ENCODE results near the gene TUBA4B. TPM values are rescaled to one million over a fixed set of nuclear protein-coding genes. Genes with fewer than 3 reads are reported as not detected.
A peak's percentile ranks its signal among the peaks of the same experiment; 100 is the strongest.
"Not testable (repeated sequence)": the region's sequence is repeated elsewhere in the genome, so short reads cannot be mapped to it uniquely, and the experiment has no call there.

TUBA4B gene
- total and polyA plus RNA-seq, 2 experiments from 2014 or later: not detected

DNA sequence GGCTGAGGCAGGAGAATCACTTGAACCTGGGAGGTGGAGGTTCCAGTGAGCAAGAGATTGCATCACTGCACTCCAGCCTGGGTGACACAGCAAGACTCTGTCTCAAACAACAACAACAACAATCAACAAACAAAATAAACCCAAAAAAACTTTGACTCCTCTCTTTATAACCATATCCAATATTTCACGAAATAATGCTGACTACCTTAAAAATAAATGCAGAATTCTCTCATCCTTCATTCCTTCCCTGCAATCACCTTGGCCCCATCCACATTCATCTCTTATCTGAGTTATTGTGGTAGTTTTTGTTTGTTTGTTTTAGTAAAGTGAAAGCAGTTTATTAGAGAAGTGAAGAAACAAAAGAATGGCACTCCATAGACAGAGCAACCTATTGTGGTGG lies 53.0 kb downstream of the TUBA4B start:
- 55 to 83% methylated on average over 1 of the region's 1 CpG for WGBS, 2 experiments (ENCODE audit: low coverage in 1 of 2, low lambda C conversion rate in 2 of 2, missing lambda C conversion rate in 2 of 2)
- H3F3A ChIP-seq (ENCODE audit: insufficient read depth): no peaks in the 10 kb centered on the region
- H3K4me1 ChIP-seq (ENCODE audit: insufficient read depth): no peaks in the 10 kb centered on the region; the same call in none of the 2 replicates
- in situ Hi-C loops (cut with MboI): loop anchor here (10.0 kb wide), 1 partner anchor 141 kb away; the partner anchor contains the start of gene NHEJ1
- no peak overlapping the region for H2AFZ ChIP-seq
- no peak overlapping the region for H3K4me3 ChIP-seq
- H3K9ac ChIP-seq: no peak overlapping the region
- H3K9me2 ChIP-seq (ENCODE audit: insufficient read depth): no peaks in the 10 kb centered on the region
- H3K36me3 ChIP-seq (ENCODE audit: low read depth): no peaks in the 10 kb centered on the region
- H3K79me2 ChIP-seq (ENCODE audit: insufficient read depth): no peaks in the 10 kb centered on the region
- no peak for DNase-seq
- H3K9me3 ChIP-seq (ENCODE audit: low read depth): no peaks in the 10 kb centered on the region
- no peaks in the 10 kb centered on the region for H4K20me1 ChIP-seq (ENCODE audit: insufficient read depth)
- TF ChIP-seq EZH2phosphoT487 (IDR thresholded peaks at IDR 0.05; ENCODE audit: insufficient read depth, low read depth) (no peak), EZH2 (IDR thresholded peaks at IDR 0.05; ENCODE audit: insufficient read depth, poor library complexity, severe bottlenecking) (no peak)
- no peak overlapping the region for H3K27ac ChIP-seq
- H3K27me3 ChIP-seq (replicated peaks; ENCODE audit: insufficient read depth): 0 out of 2 replicates have a peak, but pooled peaks cover 3% of the 10 kb centered on the region
- no peak overlapping the region for H3K4me2 ChIP-seq (ENCODE audit: unreplicated experiment)

DNA sequence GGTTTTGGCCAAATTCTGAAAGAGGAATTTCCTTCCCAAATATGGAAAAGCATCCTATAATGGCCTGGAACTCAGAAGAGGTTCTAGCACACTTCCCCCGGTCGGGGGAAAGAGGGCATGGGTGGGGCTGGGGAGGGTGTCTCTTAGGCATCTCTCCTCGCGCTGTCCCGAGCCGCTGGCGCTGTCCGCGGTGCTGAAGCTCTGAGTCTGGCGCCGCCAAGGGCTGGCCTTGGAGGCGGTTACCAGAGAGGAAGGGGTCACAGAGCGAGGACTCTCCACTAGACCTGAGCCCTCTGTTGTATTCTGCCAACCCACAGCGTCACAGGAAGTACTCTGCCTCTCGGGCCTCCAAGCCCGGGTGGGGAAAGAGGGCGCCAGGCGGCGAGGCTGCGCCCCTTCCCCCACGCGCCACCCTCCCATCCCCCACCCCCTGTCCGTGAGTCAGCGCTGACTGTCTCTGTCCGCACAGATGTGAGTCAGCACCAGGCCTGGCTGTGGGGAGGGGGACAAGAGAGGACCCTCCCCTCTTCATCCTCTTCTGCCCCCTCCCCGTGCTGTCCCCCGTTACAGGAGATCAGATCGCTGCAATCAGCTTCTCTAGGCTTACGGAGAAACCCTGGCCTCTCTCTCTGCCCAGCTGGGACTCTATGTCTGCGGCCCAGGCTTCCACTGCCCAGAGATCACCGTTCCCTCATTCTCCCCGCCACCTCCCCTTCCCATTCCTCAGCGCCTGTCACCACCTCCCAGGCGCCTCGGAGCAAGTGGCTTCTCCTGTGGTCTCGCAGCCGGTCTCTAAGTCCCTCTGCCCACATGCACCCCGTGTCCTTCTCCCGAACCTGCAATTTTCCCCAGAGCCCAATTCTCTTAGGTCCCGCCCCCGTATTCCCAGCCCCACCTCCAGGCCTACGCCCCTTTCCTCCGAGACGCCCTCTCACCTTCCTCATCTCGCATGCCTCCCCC lies 55.4 kb downstream of the TUBA4B start:
- H3K27ac ChIP-seq: peak overlapping the region; percentile 30; the same call in 1 of the 2 replicates
- peak overlapping the region; percentile 63 for H3K4me3 ChIP-seq
- no peaks in the 10 kb centered on the region for H3K9me3 ChIP-seq (ENCODE audit: low read depth)
- H2AFZ ChIP-seq: 0 out of 2 replicates have a peak overlapping the region, but pooled peaks have one; percentile 14
- 1 to 2% methylated on average over 22 to 43 of the region's 45 CpGs for WGBS, 2 experiments (ENCODE audit: low coverage in 1 of 2, low lambda C conversion rate in 2 of 2, missing lambda C conversion rate in 2 of 2)
- H3F3A ChIP-seq (ENCODE audit: insufficient read depth): no peaks in the 10 kb centered on the region
- in situ Hi-C loops (cut with MboI): loop anchor here (10.0 kb wide), 1 partner anchor 144 kb away; the partner anchor contains the start of gene NHEJ1
- no peaks in the 10 kb centered on the region for H3K9me2 ChIP-seq (ENCODE audit: insufficient read depth)
- no peaks in the 10 kb centered on the region for H4K20me1 ChIP-seq (ENCODE audit: insufficient read depth)
- peak; percentile 82 for DNase-seq
- H3K79me2 ChIP-seq (ENCODE audit: insufficient read depth): no peaks in the 10 kb centered on the region
- 0 out of 2 replicates have a peak overlapping the region, but pooled peaks have one; percentile 4 for H3K9ac ChIP-seq
- 0 out of 2 replicates have a peak, but pooled peaks cover 3% of the 10 kb centered on the region for H3K27me3 ChIP-seq (replicated peaks; ENCODE audit: insufficient read depth)
- no peaks in the 10 kb centered on the region; the same call in none of the 2 replicates for H3K4me1 ChIP-seq (ENCODE audit: insufficient read depth)
- H3K36me3 ChIP-seq (ENCODE audit: low read depth): no peaks in the 10 kb centered on the region
- H3K4me2 ChIP-seq (ENCODE audit: unreplicated experiment): peak overlapping the region; percentile 67
- TF ChIP-seq EZH2phosphoT487 (IDR thresholded peaks at IDR 0.05; ENCODE audit: insufficient read depth, low read depth) (no peak), EZH2 (IDR thresholded peaks at IDR 0.05; ENCODE audit: insufficient read depth, poor library complexity, severe bottlenecking) (peak; percentile 13)

DNA sequence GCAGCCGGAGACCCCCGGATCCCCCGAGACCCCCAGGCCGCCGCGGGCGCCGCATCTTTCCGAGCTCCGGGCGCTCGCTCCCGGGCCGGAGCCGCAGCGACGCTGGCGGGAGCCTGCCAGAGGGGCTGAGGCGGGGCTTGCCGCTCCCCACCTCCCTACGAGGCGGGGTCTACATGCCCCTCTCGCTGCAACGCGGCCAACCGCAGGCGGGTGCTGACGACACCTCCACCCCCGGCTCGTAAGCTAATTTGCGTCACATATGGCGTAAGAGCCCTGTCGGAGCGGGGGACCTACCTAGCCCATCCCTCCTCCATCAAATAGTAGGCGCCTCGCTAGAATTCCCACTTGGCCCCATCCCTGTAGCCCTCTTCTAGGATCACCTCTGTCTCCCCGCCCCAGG lies 56.2 kb downstream of the TUBA4B start, which contains the start of gene PTPRN:
PTPRN (minus strand) TSS at position 124 of the 400 bp plus-strand sequence; CDS start at position 55, 69 bp downstream.
- H3K9me2 ChIP-seq (ENCODE audit: insufficient read depth): no peaks in the 10 kb centered on the region
- H2AFZ ChIP-seq: 0 out of 2 replicates have a peak within 1 kb of the TSS, but pooled peaks have one; percentile 14
- peak within 1 kb of the TSS; percentile 67 for H3K4me2 ChIP-seq (ENCODE audit: unreplicated experiment)
- WGBS, 2 experiments (ENCODE audit: low coverage in 1 of 2, low lambda C conversion rate in 2 of 2, missing lambda C conversion rate in 2 of 2): 3 to 4% methylated on average over 31 to 34 of the region's 37 CpGs
- TF ChIP-seq EZH2phosphoT487 (IDR thresholded peaks at IDR 0.05; ENCODE audit: insufficient read depth, low read depth): no peak
- no peak for TF ChIP-seq EZH2 (IDR thresholded peaks at IDR 0.05; ENCODE audit: insufficient read depth, poor library complexity, severe bottlenecking)
- in situ Hi-C loops (cut with MboI): loop anchor here (10.0 kb wide), 1 partner anchor 144 kb away; the partner anchor contains the start of gene NHEJ1
- 0 out of 2 replicates have a peak, but pooled peaks cover 3% of the 10 kb centered on the region for H3K27me3 ChIP-seq (replicated peaks; ENCODE audit: insufficient read depth)
- no peaks in the 10 kb centered on the region for H3F3A ChIP-seq (ENCODE audit: insufficient read depth)
- peak within 1 kb of the TSS; percentile 30; the same call in 1 of the 2 replicates for H3K27ac ChIP-seq
- 0 out of 2 replicates have a peak within 1 kb of the TSS, but pooled peaks have one; percentile 4 for H3K9ac ChIP-seq
- peak; percentile 58 for DNase-seq
- no peaks in the 10 kb centered on the region for H4K20me1 ChIP-seq (ENCODE audit: insufficient read depth)
- H3K79me2 ChIP-seq (ENCODE audit: insufficient read depth): no peaks in the 10 kb centered on the region
- H3K9me3 ChIP-seq (ENCODE audit: low read depth): no peaks in the 10 kb centered on the region
- H3K4me1 ChIP-seq (ENCODE audit: insufficient read depth): no peaks in the 10 kb centered on the region; the same call in none of the 2 replicates
- peak within 1 kb of the TSS; percentile 63 for H3K4me3 ChIP-seq
- H3K36me3 ChIP-seq (ENCODE audit: low read depth): no peaks in the 10 kb centered on the region

DNA sequence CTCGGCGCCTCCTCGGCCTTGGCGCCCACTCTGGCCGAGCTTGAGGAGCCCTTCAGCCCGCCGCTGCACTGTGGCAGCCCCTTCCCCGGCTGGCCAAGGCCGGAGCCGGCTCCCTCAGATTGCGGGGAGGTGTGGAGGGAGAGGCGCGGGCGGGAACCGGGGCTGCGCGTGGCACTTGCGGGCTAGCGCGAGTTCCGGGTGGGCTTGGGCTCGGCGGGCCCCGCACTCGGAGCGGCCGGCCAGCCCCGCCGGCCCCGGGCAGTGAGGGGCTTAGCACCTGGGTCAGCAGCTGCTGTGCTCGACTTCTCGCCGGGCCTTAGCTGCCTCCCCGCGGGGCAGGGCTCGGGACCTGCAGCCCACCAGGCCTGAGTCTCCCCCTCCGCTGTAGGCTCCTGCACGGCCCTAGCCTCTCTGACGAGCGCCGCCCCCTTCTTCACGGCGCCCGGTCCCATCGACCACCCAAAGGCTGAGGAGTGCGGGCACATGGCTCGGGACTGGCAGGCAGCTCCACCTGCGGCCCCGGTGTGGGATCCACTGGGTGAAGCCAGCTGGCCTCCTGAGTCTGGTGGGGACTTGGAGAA lies 59.7 kb downstream of the TUBA4B start:
- H3K36me3 ChIP-seq (ENCODE audit: low read depth); H3K79me2 ChIP-seq (ENCODE audit: insufficient read depth); H3K9me2 ChIP-seq (ENCODE audit: insufficient read depth); H3K4me1 ChIP-seq (ENCODE audit: insufficient read depth); H3F3A ChIP-seq (ENCODE audit: insufficient read depth); H3K9me3 ChIP-seq (ENCODE audit: low read depth); H3K4me3 ChIP-seq; H3K27ac ChIP-seq; in situ Hi-C loops (cut with MboI); H3K27me3 ChIP-seq (replicated peaks; ENCODE audit: insufficient read depth); H3K4me2 ChIP-seq (ENCODE audit: unreplicated experiment); DNase-seq; H3K9ac ChIP-seq; H4K20me1 ChIP-seq (ENCODE audit: insufficient read depth); H2AFZ ChIP-seq: not testable (repeated sequence)
- WGBS, 2 experiments (ENCODE audit: low coverage in 1 of 2, low lambda C conversion rate in 2 of 2, missing lambda C conversion rate in 2 of 2): 86 to 90% methylated on average over 23 to 40 of the region's 49 CpGs

Measured in GM23248 (cell line).